ENCODE data around the gene STEAP3. TPM values are rescaled to one million over a fixed set of nuclear protein-coding genes. Genes with fewer than 3 reads are reported as not detected.

Gene STEAP3
- total RNA-seq, 1 donor from 2014 or later, result 120 TPM

GRCh38 chr2:119290859-119291587 is 67.4 kb downstream of the STEAP3 start:
- DNase-seq (ENCODE audit: low spot score), result peak; percentile 75
- ATAC-seq, result peak; percentile 96

- DNase-seq (ENCODE audit: low spot score), result no peak
- peak; percentile 60 for ATAC-seq
Observed at GRCh38 chr2:119291588-119292167, 68.0 kb downstream of the STEAP3 start.

GRCh38 chr2:119292226-119292625 is 68.6 kb downstream of the STEAP3 start:
- peak; percentile 80 for ATAC-seq
- DNase-seq (ENCODE audit: low spot score), result no peak

GRCh38 chr2:119293254-119293653 is 69.6 kb downstream of the STEAP3 start:
- ATAC-seq, result no peak
- no peak for DNase-seq (ENCODE audit: low spot score)

- ATAC-seq (no peak), DNase-seq (ENCODE audit: low spot score) (no peak)
Observed at GRCh38 chr2:119293900-119294299, 70.3 kb downstream of the STEAP3 start.

- no peak for DNase-seq (ENCODE audit: low spot score)
- ATAC-seq, result no peak
Observed at GRCh38 chr2:119294671-119295070, 71.0 kb downstream of the STEAP3 start.

GRCh38 chr2:119295688-119296375 is 72.2 kb downstream of the STEAP3 start:
- DNase-seq (ENCODE audit: low spot score) (no peak), ATAC-seq (no peak)

GRCh38 chr2:119301413-119301812 is 77.8 kb downstream of the STEAP3 start:
- DNase-seq (ENCODE audit: low spot score) (no peak), ATAC-seq (no peak)

- ATAC-seq, result peak; percentile 69
- DNase-seq (ENCODE audit: low spot score), result no peak
Observed at GRCh38 chr2:119304847-119305246, 81.2 kb downstream of the STEAP3 start.

GRCh38 chr2:119305497-119306195 is 82.0 kb downstream of the STEAP3 start:
- peak; percentile 80 for ATAC-seq
- DNase-seq (ENCODE audit: low spot score), result no peak

- peak; percentile 63 for ATAC-seq
Observed at GRCh38 chr2:119306196-119306590, 82.6 kb downstream of the STEAP3 start.

GRCh38 chr2:119307419-119308140 is 83.9 kb downstream of the STEAP3 start:
- no peak for DNase-seq (ENCODE audit: low spot score)
- no peak for ATAC-seq

More at GRCh38 chr2:119306196-119306590, 82.6 kb downstream of the STEAP3 start:
- no peak for DNase-seq (ENCODE audit: low spot score)

GRCh38 chr2:119308793-119309330 is 85.2 kb downstream of the STEAP3 start:
- DNase-seq (ENCODE audit: low spot score), result no peak
- ATAC-seq, result no peak

GRCh38 chr2:119311371-119311770 is 87.7 kb downstream of the STEAP3 start:
- DNase-seq (ENCODE audit: low spot score) (no peak), ATAC-seq (no peak)

GRCh38 chr2:119311831-119312230 is 88.2 kb downstream of the STEAP3 start:
- DNase-seq (ENCODE audit: low spot score) (no peak), ATAC-seq (no peak)

Other genes starting within 250 kb of the STEAP3 start
- not detected for gene C1QL2, start 65.1 kb upstream of the STEAP3 start, total RNA-seq
- 3.0 TPM for gene C2orf76, start 143.0 kb downstream of the STEAP3 start, total RNA-seq
- gene DBI, start 143.1 kb downstream of the STEAP3 start, total RNA-seq, result 194 TPM
- gene TMEM37, start 208.0 kb downstream of the STEAP3 start, total RNA-seq, result 85.7 TPM

All from left lobe of liver (tissue), 2 donors.